Middle frontal gyrus (tissue), 1 donor: ENCODE data around the gene MXD3.
"Not testable (repeated sequence)": the region's sequence is repeated elsewhere in the genome, so short reads cannot be mapped to it uniquely, and the experiment has no call there.

Source experiments
- DNase-seq: peaks from one replicate; pipeline ENCODE4 v3.0.0-alpha.2; 2015; ENCODE audit warnings: low spot score; ENCODE audit errors: extremely low spot score

MXD3 gene

DNA sequence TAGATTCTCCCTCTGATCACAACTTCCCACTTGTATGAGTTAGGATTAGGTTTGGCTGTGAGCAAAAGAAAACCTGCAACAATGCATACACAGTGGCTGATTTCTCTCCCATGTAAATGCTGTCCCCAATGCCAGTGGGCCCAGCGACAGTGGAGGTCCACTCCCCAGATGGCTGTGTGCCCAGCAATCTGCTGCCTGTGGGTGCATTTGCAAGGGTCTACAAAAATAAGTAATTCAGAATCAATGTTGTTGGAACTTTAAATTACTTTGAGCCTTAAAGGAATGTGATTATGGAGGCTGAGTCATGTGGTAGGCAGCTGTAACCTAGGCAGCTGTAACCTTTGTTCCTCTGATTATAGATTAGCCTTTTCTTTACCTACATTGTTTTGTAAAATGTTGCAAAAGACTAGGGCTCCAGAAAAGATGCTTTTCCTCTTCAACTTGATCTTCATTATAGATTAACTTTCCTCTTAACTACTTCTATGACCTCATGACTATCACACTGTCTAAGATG is 14.2 kb upstream of the MXD3 start:
- no peak for DNase-seq

DNA sequence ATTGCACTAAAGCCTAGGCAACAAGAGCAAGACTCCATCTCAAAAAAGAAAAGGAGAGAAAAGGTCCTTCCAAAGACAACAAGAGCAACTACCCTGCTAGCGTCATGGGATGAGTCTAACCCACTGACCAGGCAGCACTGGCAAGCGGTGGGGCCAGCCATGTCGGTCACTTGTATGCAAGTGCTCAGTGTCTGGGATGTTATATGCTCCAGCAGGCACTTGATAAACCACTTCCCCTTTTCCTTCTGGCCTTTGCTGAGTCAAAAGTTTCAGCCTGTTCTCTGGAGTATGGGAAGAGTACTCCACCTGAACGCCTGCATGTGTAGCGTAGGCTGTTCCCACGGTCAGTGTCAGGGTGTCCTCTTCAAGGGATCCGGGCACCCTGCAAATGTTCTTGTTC is 9.2 kb upstream of the MXD3 start:
- DNase-seq, result no peak

GRCh38 chr5:177319913-177320588 is 8.4 kb upstream of the MXD3 start:
- DNase-seq, result no peak

DNA sequence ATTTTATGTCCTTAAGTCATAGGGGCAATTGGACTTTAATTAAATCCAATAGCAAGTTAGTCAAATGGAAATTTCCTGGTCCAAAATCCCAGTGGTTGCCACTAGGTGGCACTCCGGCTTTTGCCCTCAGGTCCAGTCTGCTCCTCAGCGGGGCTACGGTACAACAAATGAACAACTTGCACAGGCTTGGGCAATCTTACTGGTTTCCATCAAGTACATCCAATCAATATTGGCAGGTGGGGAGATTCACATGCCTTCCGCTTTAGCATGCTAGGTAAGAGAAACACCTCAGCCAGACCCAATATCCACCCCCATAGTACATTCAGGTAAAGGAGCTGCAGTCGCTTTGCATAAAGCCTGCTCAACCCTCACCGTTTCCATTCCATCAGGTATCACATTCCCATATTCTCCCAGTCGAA is 6.3 kb upstream of the MXD3 start:
- DNase-seq, result peak; percentile 51

DNA sequence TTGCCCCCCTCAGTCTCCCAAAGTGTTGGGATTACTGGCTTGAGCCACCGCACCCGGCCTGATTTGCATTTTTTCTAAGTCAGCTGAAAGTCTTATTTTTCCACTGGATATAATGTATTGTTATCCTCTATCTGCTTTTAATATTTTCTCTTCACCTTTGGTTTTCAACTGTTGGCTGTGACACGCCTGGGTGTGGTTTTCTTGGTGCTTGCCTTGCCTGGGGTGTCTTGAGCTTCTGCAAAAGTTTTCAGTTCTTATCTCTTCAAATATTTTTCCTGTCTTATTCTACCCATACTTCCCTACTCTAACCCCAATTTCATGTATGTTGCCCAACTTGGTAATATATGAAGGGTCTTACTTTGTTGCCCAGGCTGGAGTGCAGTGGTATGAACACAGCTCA is 4.3 kb upstream of the MXD3 start:
- DNase-seq, result no peak

DNA sequence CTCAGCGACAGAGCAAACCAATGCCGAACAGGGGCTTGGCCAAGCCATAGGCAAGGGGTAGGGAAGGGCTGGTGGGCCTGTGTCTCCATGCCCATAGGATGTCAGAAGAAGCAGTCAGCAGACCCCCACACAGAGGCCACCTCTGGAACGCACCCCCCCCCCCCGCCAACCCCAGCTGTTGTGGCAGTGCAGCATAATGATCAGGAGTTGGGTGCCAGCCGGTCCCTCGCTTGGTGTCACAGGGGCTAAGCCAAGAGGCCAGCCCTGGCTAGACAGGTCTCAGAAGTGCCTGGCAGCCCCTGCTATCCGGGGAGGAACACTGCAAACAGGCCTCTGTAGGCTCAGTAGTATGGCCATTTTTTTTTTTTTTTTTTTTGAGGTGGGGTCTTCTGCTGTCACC is 3.7 kb upstream of the MXD3 start:
- no peak for DNase-seq

GRCh38 chr5:177314376-177315342 is 3.0 kb upstream of the MXD3 start:
- no peak for DNase-seq

DNA sequence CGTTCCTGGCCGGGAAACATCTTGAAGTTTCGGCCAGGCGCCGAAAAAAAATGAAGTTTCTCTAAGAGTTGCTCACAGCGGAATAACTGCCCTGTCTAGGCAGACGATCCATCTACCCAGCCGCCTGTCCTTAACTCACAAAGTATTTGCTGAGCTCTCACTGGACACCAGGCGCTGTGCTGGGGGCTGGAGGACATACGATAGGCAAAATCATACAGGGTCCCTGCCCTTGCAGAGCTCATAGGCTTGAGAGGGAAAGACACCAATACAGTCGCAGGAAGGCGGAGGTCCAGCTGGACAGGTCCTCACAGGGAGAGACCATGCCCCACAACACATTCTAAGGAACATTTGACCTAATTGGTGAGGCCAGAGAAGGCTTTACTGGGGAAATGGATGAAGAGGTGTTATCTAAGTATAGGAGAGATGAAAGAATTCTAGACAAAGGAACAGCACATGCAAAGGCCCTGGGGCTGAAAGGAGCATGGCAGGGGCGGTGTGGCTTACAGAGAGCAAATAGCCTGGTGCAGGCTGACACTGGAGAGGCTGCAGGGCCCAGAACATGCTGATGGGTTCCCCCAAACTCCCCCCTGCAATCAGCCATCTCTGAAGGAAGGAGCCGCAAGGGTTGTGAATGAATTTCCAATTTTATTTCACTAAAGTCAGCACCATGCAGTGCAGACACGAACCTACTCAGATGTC is 2.0 kb upstream of the MXD3 start:
- no peak for DNase-seq

DNA sequence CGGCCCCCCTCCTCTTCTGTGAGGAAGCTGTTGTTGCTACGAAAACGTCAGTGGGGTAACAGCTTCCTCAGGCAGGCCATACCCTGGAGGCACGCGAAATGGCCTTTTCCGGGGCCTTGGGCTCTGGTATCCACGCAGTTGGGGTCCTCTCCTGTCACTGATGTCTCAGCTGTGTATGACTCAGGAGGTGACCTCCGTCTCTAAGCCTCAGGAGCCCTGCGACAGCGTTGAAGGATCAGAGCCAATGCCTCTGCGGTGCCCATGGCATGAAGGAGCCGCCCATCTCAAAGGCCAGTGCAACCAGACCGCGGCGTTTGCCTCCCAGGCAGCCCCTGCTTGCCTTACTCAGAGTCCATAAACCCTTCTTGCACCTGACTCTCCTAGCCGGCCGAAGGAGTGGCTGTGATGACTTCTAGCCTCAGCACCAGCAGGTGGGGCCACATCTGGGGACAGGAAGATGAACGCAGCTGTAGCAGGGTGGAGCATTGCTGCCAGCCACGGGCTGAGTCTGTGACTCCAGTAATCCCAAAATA is 1.0 kb upstream of the MXD3 start:
- no peak for DNase-seq

DNA sequence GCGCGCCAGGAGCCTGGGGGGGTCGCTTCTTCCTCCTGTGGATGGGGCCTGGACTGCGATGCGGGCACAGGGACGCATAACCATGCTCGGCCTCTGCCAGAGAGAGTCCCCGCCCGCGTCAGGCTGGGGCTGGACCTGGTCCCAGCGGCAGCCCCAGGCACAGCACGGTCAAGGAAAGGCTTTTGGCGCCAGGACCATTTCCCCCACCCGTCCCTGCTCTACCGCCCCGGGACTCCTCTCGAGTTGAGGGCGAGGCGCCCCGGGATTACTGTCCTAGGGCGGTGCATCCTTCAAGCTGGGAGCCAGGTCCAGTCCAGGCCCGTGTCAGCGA is 341 bp downstream of the MXD3 start:
- no peak for DNase-seq

DNA sequence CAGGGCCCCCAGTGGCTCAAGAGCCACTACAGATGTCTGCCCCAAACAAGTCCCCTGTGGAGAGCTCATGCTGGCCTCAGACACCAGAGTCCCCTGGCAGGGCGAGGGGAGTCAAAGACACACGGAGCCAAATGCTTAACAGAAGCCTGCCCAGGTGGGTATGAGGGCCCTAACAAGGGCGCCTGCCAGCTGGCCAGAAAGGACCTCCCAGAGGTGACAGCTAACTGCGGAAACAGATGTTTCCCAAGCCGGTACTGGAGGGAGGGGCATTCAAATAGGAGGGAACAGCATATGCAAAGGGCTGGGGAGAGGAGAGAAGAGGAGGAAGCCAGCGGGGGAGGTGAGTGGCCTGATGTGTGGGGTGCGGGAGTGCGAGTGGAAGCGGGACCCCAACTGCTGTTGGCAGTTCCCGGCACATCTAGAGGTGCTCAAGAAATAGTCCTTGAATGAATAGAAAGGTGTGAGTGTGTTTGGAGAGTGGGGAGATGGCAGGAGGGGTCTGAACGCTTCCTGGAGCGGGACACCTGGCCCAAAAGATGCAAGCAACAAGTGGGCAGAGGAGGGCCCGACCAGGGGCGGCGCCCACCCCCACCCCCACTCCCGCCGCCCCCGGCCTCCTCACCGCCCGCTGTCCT is 824 bp downstream of the MXD3 start:
- DNase-seq, result no peak

DNA sequence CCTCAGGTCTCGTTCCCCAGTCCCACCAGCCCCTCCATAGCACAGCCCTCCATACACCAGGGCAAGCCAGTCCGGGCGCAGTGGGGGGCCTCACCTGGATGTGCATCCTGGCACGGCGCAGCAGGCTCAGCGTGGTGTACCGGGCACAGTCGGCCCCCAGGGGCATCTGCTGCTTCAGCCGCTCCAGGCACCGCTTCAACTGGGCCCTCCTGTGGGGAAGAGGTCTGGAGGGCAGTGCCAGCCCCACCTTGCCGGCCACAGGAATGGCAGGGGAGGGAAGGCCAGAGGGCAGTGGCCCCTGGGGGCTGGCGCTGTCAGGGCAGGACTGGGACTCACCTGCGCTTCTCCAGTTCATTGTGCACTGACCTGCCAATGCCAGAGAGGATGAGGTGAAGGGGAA is 1.4 kb downstream of the MXD3 start:
- DNase-seq, result no peak

DNA sequence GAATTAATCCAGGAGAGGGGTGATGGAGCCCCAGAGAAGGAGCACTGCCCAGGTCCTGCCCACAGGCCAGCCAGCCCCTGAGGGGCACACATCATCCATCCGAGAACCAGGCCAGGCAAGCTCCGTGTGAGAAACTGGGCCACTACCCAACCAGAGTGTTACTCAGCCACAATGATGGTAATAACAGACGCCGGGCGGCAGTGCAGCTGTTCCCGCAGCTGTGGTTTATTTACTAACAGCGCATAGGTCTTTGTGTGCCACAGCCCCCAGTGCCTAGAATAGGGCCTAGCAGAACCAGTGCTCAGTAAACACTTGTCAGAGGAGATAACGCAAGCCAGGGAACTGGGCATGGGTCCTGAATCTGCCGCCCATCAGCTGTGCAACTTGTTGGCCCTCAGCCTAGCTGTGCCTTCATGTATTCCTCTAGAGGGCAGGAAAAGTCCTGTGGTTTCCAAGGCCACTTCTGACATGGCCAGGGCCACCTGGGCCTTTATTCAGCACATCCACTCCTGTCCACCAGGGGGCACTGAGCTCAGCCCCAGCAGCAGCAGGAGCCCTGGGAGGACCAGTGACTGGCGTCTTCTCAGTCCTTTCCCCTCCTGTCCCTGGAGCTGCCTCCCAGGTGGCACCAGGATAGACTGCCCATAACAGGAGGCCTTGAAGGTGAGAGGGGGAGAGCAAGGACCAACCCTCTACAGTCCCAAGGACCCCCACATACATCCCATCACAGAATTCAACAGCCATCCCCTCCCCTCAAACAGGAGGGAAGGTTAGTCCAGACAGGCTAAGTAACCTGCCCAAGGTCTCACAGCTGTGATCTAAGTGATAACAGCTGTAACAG is 2.1 kb downstream of the MXD3 start:
- no peak for DNase-seq

DNA sequence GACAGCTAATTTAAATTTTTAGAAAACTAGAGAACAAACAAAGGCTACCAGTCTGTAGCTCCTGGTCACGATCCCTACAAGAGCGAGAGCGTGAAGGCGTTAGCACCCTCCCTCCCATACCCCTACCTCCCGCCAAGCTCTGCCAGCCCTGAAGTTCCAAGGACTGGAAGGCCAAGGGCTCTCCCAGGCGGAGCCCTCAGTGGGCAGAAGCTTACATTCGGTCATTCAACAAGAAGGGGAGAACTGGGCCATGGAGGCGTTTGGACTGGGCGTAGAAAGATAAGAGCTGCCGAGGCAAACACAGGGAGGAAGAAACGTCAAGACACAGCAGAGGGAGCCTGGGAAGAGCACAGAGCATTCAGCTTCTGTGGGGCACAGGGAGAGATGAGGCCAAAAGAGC is 3.0 kb downstream of the MXD3 start:
- no peak for DNase-seq

DNA sequence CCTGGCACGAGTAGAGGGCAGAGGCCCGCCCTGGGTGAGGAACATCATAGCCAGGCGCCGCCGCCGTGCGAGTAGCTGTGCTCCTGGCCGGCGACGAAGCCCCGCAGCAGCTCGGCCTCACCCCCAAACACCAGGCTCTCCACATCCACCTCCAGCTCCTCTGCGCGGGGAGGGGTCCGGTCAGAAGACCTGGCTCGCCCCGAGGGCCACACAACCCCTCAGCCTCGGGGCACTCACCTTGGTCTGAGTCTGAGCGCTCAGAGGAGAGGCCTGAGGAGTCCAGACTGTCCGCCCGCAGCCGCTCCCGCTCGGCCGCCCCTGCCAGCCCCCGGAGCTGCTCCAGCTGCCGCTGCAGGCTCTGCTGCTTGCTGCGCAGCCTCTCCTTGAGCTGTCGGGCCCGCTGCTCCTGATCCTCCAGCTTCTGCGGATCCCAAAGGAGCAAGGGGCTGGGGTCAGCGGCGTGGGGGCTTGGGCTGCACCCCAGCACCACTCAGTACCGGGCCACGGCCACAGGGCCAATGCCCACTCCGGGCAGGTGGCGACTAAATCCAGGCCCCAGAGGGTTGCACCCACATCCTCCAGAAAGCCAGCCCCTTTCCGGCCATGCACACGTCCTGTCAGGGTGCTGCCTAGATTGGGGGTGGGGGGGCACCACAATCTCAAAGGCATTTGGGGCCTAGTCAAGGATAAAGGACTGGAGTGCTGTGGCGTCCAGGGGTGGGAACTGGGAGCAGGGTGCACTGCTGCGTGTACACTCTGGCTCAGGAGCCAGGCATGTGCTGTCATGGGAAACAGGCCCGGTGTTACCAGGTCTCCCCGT is 3.9 kb downstream of the MXD3 start:
- DNase-seq, result no peak

DNA sequence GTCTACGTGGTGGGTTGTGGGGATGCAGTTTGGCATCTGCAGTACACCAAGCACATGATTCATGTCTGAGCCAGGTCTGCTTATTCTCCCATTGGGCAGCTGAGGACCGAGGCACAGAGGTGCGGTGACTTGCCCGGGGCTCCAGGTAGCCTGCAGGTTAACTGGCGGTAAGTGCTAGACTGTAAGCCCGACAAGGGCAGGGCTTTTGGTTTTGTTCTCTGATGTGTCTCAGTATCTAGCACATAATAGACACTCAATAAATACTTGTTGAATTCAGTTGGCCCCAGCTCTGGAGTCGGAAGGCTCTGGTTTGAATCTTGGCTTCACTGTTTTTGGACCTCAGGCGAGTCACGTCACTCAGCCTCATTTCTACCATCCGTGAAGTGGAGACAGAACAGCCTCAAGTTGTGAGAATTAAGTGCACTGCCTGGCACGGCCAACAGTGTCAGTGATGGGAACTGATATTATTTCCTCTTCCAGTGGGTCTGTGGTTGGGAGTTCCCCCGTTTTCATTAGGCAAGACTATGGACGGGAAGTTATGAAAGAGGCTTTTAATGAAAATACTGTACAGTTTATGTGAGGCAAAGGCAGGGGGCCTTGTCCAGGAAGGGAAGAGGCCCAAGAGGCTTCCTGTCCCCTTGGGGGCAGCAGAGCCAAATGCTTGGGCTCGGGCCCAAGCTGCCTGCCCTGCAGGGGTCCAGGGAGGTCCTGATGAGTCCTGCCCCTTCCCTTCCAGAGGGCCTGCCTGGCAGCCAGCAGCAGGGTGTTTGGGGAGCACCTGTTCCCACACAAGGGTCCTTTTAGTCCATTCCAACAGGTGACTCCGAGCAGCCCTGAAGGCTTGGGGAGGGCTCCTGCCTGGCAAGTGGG is 4.8 kb downstream of the MXD3 start:
- DNase-seq, result no peak

DNA sequence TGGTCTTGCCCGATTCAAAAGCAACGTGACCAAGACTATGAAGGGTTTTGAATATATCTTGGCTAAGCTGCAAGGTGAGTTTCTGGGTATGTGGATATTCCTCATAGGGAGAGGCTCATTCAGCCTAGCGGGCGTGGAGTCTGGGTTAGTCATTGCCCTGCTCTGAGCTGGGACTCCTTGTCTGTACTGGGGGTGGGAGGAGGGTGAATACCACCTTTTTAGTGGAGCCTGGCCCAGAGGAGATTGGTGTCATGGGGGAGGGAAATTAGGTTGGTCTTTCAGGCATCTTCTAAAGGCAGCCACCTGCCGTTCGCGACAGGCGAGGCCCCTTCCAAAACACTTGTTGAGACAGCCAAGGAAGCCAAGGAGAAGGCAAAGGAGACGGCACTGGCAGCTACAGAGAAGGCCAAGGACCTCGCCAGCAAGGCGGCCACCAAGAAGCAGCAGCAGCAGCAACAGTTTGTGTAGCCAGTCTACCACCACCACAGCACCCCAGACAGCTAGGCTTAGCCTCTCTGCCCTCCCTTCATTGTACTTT is 5.5 kb downstream of the MXD3 start:
- DNase-seq, result not testable (repeated sequence)

DNA sequence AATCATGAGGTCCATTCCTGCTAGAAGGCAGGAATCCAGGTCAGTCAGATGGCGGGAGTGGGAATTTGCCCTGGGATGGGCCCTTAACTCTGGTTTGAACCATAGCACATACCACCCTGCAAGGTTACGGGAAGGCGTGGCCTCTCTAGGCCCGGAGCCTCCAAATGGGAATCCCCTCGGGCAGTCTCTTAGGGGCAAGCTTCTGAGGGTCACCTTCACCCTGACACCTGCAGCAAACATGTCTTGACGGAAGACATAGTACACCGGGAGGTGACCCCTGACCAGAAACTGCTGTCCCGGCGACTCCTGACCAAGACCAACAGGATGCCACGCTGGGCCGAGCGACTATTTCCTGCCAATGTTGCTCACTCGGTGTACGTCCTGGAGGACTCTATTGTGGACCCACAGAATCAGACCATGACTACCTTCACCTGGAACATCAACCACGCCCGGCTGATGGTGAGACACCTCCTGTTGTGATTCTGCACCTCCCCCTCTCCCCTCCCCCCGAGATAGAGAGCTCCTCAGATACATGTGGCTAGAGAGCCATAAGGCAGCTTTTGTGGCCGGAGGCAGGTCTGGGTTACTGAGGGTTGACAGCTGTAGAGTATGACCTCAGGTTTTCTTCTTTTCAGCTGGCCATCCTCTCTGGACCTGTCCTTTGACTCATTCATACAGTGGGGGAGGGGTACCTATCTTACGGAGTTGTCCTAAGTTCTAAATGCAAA is 7.1 kb downstream of the MXD3 start:
- no peak for DNase-seq
